Ureter (tissue), 1 donor: ENCODE results near the gene BBOF1. TPM values are rescaled to one million over a fixed set of nuclear protein-coding genes. Genes with fewer than 3 reads are reported as not detected.
"Not testable (repeated sequence)": the region's sequence is repeated elsewhere in the genome, so short reads cannot be mapped to it uniquely, and the experiment has no call there.

ENCODE experiments used
- DNase-seq: peaks from one replicate; pipeline ENCODE4 v3.0.0-alpha.2; 2020; ENCODE audit warnings: low spot score
- total RNA-seq: library from RNA; stranded (reverse); gene quantifications from one replicate; pipeline ENCODE4 v1.2.4, GENCODE V29; 2023
- donor health status: DM: yes; HTN: yes; CAD: no.

The BBOF1 gene
- total RNA-seq, 1 donor from 2014 or later, result 7.5 TPM

GRCh38 chr14:74085828-74086227 lies 66.7 kb downstream of the BBOF1 start:
- DNase-seq, result no peak

GRCh38 chr14:74089251-74090020 lies 70.3 kb downstream of the BBOF1 start:
- DNase-seq, result no peak

GRCh38 chr14:74105381-74105780 lies 86.2 kb downstream of the BBOF1 start:
- no peak for DNase-seq

GRCh38 chr14:74109369-74109768 lies 90.2 kb downstream of the BBOF1 start:
- no peak for DNase-seq

- DNase-seq, result not testable (repeated sequence)
Observed at GRCh38 chr14:74111395-74112216, 92.5 kb downstream of the BBOF1 start.

Other genes with a start within 250 kb of the BBOF1 start
- gene PTGR2, start 167.5 kb upstream of the BBOF1 start, total RNA-seq, result 15.6 TPM
- 54.7 TPM for gene ZNF410, start 132.5 kb upstream of the BBOF1 start, total RNA-seq
- 8.9 TPM for gene FAM161B, start 69.3 kb upstream of the BBOF1 start, total RNA-seq
- gene COQ6, start 69.0 kb upstream of the BBOF1 start, total RNA-seq, result 31.4 TPM
- gene ENTPD5, start 61 bp upstream of the BBOF1 start, total RNA-seq, result 55.4 TPM
- gene ALDH6A1, start 65.1 kb downstream of the BBOF1 start, total RNA-seq, result 31.7 TPM
- 14.0 TPM for gene LIN52, start 65.6 kb downstream of the BBOF1 start, total RNA-seq
- not detected for gene VSX2, start 220.1 kb downstream of the BBOF1 start, total RNA-seq